NCI-H2171 (cell line): ENCODE data around the gene PLCL2.
"Not testable (repeated sequence)": the region's sequence is repeated elsewhere in the genome, so short reads cannot be mapped to it uniquely, and the experiment has no call there.

ENCODE experiments used
- DNase-seq: peaks from one replicate; lab custom pipeline; 2025; lab: John Stamatoyannopoulos, UW

The PLCL2 gene

DNA sequence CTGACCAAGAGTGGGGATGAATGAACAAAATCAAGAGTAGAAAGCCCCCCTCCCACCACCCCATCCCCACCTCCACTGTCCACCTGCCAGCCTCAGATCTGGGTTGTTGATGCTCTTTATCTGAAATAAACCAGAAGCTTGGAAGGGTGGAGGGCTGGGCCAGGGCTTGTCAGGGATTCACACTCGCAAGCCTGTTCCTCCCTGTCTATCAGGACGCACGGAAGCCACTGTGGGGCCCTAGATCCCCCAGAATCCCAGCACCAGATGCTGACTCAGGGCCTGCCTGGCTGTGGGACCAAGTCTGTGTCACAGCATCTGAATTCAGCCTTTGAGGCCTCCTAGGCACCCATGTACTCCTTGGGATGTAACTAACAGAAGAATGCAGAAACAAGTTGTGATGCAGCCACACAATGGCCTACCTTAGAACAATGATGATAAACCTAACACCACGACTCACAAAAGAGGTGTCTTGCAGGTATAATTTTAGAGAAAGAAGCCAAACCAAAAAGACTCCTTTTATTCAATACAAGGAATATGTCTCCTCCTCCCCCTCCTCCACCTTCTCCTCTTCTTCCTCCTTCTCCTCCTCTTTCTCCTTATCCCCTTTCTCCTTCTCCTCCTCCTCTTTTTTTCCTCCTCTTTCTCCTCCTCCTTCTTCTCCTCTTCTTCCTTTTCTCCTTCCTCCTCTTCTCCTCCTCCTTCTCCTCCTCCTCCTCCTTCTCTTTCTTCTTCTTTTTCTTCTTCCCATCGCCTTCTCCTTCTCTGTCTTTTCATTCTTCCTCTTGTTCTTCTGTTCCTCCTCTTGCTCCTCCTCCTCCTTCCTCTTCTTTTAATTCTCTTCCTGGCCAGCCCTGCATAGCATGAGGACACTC lies 234.7 kb downstream of the PLCL2 start:
- no peak for DNase-seq

DNA sequence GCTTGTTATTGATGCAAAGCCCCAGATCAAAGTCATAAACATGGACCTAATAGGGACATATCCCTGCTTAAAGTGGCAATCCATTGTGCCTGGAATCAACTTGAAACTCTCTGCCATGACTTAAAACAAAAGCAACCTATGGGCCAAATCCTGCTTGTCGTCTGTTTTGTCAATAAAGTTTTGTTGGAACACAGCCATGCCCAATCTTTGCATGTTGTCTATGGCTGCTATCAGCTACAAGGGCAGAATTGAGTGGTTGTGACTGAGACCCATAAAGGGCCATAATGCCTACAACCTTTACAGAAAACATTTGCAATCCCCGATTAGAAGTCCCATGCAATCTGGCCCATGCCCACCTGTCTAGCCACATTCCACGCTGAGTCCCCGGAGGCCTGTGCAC lies 235.4 kb downstream of the PLCL2 start:
- no peak for DNase-seq

DNA sequence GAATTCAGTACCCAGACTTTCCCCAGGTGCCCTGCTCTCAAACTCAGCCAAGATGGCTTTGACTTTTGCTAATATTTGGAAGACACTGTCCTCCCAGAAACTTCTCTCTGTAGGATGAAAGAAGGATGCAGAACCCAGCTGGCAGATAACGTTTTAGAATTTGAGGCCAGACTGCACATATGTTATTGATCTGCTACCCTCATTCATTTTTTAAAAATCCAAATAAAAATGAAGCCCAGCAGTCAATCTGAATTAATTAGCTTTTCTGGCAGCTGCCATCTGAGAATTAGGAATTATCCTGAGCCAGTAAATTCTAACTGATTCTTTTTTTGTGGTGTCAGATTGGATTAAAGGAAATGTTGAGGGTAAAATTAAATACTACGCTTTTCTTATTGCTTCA lies 236.6 kb downstream of the PLCL2 start:
- no peak for DNase-seq

DNA sequence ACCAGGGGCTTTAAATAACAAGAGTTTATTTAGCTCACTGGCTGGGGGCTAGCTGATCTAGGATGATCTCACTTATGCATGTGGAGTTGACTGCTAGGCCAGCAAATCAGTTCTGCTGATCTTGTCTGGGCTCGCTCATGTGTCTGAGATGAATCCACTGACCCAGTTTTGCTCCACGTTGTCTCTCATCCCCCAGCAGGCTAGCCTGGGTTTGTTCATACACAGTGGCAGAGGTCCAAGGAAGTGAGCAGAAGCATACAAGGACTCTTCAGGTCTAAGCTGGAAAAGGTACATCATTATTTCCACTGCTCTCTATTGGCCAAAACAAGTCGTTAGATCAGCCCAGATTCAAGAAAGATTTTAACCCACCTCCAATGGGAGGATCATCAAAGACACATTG lies 238.0 kb downstream of the PLCL2 start:
- no peak for DNase-seq

DNA sequence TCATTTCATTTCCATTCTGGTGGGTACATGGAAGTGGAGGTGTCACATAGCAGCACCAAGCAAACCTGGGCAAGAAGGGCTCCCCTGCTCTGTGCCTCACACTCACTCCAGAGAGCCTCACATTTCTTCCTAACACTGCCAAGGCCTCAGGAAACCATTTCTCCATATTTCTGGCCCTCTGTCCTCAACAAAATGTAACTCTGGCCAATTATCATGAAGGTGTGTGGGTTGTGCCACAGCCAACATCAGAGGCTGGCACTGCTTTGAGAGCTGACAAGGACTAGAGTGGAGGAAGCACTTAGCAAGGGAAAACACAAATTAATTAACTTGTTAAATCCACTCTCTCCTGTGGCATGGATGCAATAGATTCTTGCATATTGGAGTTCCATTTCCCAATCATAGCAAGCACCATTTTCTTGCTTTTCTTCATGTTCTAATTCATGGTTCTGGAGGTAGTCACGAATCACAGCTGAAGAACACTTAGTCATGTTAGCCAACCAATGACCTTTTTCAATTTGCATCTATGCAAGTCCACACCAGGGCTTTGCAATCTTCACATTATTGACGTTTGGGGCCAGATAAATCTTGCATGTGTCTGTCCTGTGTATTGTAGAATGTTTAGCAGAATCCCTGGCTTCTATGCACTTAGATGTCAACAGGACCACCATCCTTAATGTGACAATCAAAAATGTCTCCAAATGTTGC lies 241.1 kb downstream of the PLCL2 start:
- no peak for DNase-seq

DNA sequence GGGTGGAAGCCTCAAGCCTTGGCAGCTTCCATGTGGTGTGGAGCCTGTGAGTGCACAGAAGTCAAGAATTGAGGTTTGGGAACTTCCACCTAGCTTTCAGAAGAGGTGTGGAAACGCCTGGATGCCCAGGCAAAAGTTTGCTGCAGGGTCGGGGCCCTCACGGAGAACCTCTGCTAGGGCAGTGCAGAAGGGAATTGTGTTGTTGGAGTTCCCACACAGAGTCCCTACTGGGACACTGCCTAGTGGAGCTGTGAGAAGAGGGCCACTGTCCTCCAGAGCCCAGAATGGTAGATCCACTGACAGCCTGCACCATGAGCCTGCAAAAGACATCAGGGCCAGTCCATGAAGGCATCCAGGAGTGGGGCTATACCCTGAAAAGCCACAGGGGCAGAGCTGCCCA lies 243.9 kb downstream of the PLCL2 start:
- not testable (repeated sequence) for DNase-seq

DNA sequence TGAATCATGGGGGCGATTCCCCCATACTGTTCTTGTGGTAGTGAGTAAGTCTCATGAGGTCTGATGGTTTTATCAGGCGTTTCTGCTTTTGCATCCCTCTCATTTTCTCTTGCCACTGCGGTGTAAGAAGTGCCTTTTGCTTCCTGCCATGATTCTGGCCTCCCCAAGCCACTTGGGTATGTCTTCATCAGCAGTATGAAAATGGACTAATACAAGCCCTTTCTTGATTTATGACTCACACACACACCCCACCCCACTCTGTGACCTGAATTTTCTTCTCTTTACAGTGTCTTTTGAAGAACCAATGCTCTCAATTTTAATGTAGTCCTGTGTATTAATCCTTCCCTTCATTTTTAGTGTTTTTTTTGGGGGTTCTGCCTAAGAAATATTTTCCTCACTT lies 244.8 kb downstream of the PLCL2 start:
- no peak for DNase-seq

DNA sequence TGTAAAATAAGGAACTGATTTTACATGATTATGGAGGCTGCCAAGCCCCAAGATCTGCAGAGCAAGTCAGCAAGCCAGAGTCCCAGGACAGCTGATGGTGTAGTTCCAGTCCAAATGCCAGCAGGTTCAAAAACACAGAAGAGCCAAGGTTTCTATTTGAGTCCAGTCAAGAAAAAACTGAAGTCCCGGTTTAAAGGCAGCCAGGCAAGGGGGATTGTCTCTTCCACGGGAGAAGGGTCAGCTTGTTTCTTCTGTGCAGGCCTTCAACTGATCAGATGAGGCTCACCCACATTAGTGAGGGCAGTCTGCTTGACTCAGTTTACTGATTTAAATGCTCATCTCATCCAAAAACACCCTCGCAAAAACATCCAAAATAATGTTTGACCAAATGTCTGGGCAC lies 246.2 kb downstream of the PLCL2 start:
- no peak for DNase-seq

DNA sequence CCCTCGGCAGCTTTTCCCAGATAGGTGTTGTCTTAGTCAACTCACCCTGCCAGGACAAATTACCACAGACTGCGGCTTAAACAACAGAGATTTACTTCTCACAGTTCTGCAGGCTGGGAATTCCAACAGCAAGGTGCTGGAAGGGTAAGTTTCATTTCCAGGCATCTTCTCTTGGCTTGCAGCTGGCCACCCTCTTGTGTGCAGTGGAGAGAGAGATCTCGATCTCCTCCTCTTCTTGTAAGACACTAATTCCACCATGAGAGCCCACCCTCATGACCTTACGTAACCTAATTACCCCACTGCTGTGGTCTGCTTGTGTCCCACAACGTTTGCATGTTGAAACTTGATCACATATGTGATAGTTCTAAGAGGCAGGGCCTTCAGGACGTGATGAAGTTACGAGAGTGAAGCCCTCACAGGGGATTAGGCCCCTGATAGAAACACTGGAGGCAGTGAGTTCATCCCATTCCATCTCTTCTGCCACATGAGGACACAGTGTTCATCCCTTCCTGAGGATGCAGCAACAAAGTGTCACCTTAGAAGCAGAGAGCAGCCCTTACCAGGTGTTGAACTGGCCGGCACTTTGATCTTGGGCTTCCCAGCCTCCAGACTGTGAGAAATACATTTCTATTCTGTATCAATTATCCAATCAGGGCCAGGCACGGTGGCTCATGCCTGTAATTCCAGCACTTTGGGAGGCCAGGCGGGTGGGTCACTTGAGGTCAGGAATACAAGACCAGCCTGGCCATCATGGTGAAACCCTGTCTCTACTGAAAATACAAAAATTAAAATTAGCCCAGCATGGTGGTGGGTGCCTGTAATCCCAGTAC lies 247.7 kb downstream of the PLCL2 start:
- no peak for DNase-seq

DNA sequence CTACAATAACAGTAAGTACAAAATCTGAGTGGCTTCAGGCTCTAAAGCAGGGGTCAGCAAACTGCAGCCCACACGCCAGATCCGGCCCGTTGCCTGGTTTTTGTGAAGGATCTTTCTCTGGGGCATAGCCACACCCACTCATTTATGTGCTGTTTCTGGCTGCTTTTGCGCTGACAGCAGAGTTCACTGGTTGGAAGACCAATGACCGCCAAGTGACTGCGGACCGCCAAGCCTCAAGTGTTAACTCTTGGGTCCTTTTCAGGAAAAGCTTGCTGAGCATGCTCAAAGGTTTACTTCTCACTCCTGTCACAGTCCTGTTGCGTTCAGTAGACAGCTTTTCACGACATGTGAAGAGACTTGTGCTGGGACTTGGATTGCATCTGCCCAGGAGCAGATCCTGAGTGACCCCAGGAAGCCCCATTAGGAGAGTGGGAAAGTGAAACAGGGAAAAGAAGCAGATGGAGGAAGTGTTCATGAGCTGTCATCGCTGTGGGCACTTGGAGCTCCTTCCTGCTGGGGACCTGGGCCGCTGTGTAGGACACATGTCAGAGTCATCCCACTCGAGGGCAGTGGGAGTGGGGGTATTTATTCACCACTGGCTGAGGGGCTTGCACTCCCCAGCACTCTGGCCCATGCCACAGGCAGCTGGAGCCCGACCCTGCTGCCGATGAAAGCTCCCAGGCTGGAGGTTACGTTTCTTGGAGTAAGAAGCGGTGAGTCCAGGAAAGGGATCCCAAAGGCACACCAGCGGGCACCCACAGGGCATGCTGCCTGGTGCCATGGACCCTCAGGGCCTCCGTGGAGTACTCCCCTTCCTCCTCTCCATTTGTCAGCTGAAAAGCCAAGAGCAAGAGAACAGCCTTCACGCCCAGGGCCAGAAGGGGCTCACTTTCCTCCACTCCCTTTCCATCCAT lies 249.1 kb downstream of the PLCL2 start:
- DNase-seq, result no peak

DNA sequence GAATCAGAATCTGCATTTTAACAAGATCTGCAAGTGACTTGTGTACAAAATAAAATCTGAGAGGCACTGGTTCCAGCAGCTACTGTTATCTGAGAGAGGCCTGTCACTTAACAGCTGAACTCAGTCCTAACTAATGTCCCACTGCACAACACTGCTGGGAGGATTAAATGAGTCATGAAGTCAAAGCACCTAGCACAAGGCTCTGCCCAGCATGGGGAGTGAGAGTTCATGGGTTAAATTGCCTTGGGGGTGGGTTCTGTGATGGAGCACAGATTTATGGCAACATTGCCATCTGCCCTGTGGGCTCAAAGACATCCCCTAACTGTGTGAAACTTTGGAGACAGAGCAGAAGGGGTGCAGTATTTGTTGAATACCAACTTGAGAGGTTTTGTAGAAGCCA lies 250.9 kb downstream of the PLCL2 start:
- DNase-seq, result no peak

DNA sequence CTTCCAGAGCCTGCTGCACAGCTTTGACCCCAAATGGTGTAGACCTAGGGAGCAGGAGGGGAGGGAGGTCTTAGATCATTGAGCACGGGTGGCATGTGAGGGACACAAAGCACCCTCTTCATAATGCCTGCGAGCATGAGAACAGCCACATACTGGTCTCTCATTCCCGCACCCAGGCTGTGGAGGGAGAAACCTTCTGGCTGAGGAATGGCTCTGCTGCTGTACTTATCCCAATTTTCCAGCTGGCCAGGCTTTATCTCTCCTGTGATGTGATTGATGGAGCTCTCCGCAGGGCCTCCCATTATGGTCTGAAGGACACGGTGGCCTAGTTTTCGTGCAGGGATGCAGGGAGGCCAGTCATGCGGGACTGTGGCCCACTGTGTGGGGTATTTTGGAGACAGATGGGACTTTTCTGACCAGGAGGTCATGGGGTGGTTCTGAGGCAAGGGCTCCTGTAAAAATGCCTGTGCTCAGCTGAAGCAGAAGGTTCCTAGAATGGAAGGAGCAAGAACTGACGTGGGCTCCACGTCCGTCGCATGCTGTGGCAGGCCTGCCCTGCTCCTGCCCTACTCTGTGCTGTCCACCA lies 251.5 kb downstream of the PLCL2 start:
- DNase-seq, result no peak

DNA sequence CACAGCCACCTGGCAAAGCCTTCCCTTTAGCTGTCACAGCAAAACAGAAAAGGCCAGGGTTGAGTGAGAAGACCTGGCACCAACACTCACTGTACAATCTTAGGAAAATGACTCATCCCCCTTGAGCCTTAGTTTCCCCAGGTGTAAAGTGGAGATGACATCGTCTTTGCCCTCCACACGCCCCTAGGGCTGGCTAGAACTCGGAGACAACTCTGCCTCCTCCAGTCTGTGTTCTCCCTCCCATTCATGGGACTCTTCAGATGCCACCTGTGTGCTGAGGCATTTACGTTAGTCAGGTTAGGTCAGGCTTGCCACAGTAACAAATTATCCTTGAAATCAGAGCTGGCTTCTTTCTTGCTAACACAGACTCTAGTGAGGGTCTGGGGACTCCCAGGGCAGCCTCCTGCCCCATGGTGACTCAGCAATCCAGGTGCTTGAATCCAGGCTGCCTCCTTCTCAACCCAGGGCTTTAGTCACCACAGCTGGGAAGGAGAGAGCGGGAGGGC lies 252.6 kb downstream of the PLCL2 start:
- no peak for DNase-seq

DNA sequence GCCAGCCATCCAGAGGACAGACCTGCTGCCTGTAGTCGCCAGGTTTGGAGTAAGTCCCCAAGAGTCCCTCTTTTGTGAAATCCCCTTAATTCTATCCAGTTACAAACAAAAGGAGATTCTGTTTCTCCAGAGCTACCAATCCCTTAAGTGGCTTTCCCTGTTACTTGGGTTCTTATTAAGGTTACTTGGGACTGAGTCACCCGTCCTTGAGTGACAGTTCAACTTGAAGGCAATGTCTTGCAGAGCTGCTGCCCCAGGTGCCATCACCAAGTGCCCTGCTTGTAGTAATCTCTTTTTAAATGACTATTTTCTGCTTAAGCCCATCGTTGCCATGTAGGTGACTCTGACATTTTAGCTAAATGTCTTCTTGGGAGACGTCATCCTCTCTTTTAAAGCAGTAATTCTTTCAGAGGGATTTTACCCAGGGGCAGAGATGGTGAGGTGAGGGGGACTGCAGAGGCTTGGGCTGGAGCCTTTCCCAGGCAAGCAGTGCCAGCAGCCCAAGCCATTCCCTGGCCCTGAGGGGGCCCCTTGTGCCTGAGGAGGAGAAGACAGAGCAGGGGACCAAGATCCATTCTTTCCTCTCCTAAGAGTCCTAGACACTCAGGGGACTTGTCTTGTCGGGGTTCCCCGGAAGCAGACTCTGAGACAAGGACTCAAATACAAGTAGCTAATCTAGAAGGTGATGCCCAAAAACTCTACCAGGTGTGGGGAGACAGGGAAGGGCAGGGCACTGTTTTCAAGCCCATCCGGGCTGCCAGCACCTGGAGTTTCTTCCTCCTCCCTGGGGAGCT lies 253.7 kb downstream of the PLCL2 start:
- no peak for DNase-seq
